SU-DHL-6 (cell line): ENCODE measurements around the gene LAD1.

Source experiments
- H2AFZ ChIP-seq: fragments of 200-600 bp; sonication (generic); 2 replicates; pipeline ENCODE4 v1.6.1; 2014; ENCODE audit warnings: low read depth, mild to moderate bottlenecking, moderate library complexity, mixed read lengths, antibody characterized with exemption, low read length; ENCODE audit not compliant: severe bottlenecking
- H3F3A ChIP-seq: fragments of 200-600 bp; shearing (Covaris generic); 2 replicates; pipeline ENCODE4 v1.6.0; 2016; ENCODE audit warnings: antibody characterized with exemption, mild to moderate bottlenecking; ENCODE audit not compliant: insufficient read depth
- H3K27ac ChIP-seq: fragments of 200-600 bp; sonication (generic); 2 replicates; pipeline ENCODE4 v1.5.1; 2016; ENCODE audit warnings: low read depth, mild to moderate bottlenecking, low read length, moderate library complexity, mixed read lengths
- H3K27me3 ChIP-seq: fragments of 200-600 bp; sonication (generic), shearing (Covaris generic); 2 replicates; pipeline ENCODE4 v1.6.0; 2014; ENCODE audit warnings: mild to moderate bottlenecking, low read length
- H3K36me3 ChIP-seq: fragments of 200-600 bp; sonication (generic); 2 replicates; pipeline ENCODE4 v1.6.1; 2014; ENCODE audit warnings: mild to moderate bottlenecking, low read length, mixed read lengths
- H3K4me2 ChIP-seq: fragments of 300-600, 200-600 bp; shearing (Covaris generic), sonication (generic); 2 replicates; pipeline ENCODE4 v1.6.0; 2014; ENCODE audit warnings: low read length, low read depth, mild to moderate bottlenecking; ENCODE audit not compliant: poor library complexity, severe bottlenecking
- H3K4me3 ChIP-seq: fragments of 200-600 bp; sonication (generic); 2 replicates; pipeline ENCODE4 v1.5.1; 2014; ENCODE audit warnings: antibody characterized with exemption, low read length, mild to moderate bottlenecking, mixed read lengths; ENCODE audit not compliant: insufficient read depth, poor library complexity, severe bottlenecking
- H3K79me2 ChIP-seq: fragments of 200-600 bp; sonication (generic); 2 replicates; pipeline ENCODE4 v1.6.1; 2014; ENCODE audit warnings: mild to moderate bottlenecking, low read length, moderate library complexity; ENCODE audit not compliant: insufficient read depth
- H3K9ac ChIP-seq: fragments of 200-600 bp; sonication (generic); 2 replicates; pipeline ENCODE4 v1.7.0; 2014; ENCODE audit warnings: mild to moderate bottlenecking, low read length
- H3K9me2 ChIP-seq: fragments of 200-600 bp; sonication (generic); replicated peaks from 2 replicates; pipeline ENCODE4 v1.6.1; 2014; ENCODE audit warnings: low read length; ENCODE audit not compliant: insufficient read depth
- H3K9me3 ChIP-seq: fragments of 200-600 bp; sonication (generic); 2 replicates; pipeline ENCODE4 v1.6.1; 2014; ENCODE audit warnings: low read length, mixed read lengths; ENCODE audit not compliant: insufficient read depth
- H4K20me1 ChIP-seq: fragments of 200-600 bp; sonication (generic); 2 replicates; pipeline ENCODE4 v1.6.1; 2014; ENCODE audit warnings: low read depth, mild to moderate bottlenecking, antibody characterized with exemption, low read length, moderate library complexity, mixed read lengths
- CTCF ChIP-seq: fragments of 200-600 bp; sonication (generic); IDR thresholded peaks from one replicate; pipeline ENCODE4 v1.5.1; 2017; ENCODE audit warnings: antibody characterized with exemption, mild to moderate bottlenecking, low read length, moderate library complexity; ENCODE audit not compliant: insufficient read depth, poor library complexity, severe bottlenecking
- EZH2phosphoT487 ChIP-seq: fragments of 200-600 bp; sonication (generic), shearing (Covaris generic); conservative IDR thresholded peaks from 2 replicates; pipeline ENCODE4 v1.6.1; 2018; ENCODE audit warnings: mild to moderate bottlenecking, antibody characterized with exemption, low read length, moderate library complexity, mixed read lengths

LAD1 gene

GRCh38 chr1:201430776-201431175 lies 31.7 kb upstream of the LAD1 start:
- Histone ChIP-seq H3K4me2 (no peak overlapping the region), H3K4me3 (no peak overlapping the region), H3K9ac (no peak overlapping the region), H2AFZ (no peak overlapping the region), H4K20me1 (no peaks in the 10 kb centered on the region), H3K9me2 (no peaks in the 10 kb centered on the region), H3K27ac (no peak overlapping the region), H3K9me3 (no peaks in the 10 kb centered on the region), H3K27me3 (no peaks in the 10 kb centered on the region), H3K79me2 (no peaks in the 10 kb centered on the region), H3K36me3 (no peaks in the 10 kb centered on the region), H3F3A (no peaks in the 10 kb centered on the region)
- TF ChIP-seq CTCF (no peak), EZH2phosphoT487 (no peak)

DNA sequence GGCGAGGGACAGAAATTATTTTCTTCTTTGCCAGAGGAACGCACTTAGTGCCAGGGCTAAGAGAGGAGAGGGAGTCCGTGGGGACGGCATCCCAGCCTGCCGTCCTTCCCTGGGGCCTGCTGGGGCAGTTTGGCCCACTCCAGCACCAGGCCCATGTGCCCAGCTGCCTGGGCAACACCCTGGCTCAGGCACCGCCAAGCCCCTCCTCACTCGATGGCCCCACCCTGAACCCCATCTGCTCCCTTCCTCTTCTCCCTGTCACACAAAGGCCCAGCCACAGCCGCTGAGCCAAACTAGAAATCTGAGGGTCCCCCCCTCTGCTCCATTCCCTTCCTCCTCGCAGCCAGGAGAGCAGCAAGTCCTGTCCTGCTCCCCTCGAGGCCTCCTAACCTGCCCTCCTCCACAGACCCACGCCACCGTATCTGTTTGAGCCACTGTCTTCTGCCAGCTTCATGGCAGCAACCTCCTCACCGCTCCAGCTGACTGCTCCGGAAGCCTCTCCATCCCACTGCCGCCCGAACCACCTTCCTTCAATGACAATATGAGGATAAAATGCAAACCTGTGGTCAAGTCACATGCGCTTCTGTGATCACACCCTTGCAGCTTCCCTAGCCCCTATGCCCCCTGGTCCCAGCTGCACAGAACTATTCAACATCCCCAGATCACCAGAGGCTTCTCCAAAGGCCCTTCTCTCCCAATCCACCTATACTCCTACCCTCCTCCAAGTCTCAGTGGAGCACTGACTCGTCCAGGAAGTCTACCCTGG lies 30.8 kb upstream of the LAD1 start:
- H3K27ac ChIP-seq, result no peak overlapping the region
- no peak overlapping the region for H3K4me3 ChIP-seq
- H3K27me3 ChIP-seq, result no peaks in the 10 kb centered on the region
- H4K20me1 ChIP-seq, result no peaks in the 10 kb centered on the region
- no peak overlapping the region for H2AFZ ChIP-seq
- no peak overlapping the region for H3K4me2 ChIP-seq
- H3F3A ChIP-seq, result no peaks in the 10 kb centered on the region
- TF ChIP-seq CTCF (no peak), EZH2phosphoT487 (no peak)
- H3K36me3 ChIP-seq, result no peaks in the 10 kb centered on the region
- no peaks in the 10 kb centered on the region for H3K9me2 ChIP-seq
- no peak overlapping the region for H3K9ac ChIP-seq
- H3K9me3 ChIP-seq, result no peaks in the 10 kb centered on the region
- H3K79me2 ChIP-seq, result no peaks in the 10 kb centered on the region

- Histone ChIP-seq H3K27me3 (no peaks in the 10 kb centered on the region), H3K79me2 (no peaks in the 10 kb centered on the region), H3F3A (no peaks in the 10 kb centered on the region), H4K20me1 (no peaks in the 10 kb centered on the region), H3K9me2 (no peaks in the 10 kb centered on the region), H3K4me2 (no peak overlapping the region), H3K36me3 (no peaks in the 10 kb centered on the region), H3K27ac (no peak overlapping the region), H3K9ac (no peak overlapping the region), H3K4me3 (no peak overlapping the region), H3K9me3 (no peaks in the 10 kb centered on the region), H2AFZ (no peak overlapping the region)
- TF ChIP-seq CTCF (no peak), EZH2phosphoT487 (no peak)
These were observed 28.8 kb upstream of the LAD1 start for GRCh38 chr1:201427963-201428362.
